ENCODE measurements around the gene NPW.

Gene NPW

GRCh38 chr16:2040041-2040786 is 20.6 kb downstream of the NPW start:
- H3K4me1 ChIP-seq = peaks cover 98% of the 10 kb centered on the region
- H3K9me3 ChIP-seq = no peaks in the 10 kb centered on the region
- no peaks in the 10 kb centered on the region for H3K27me3 ChIP-seq
- peak overlapping the region; percentile 94 for H3K4me2 ChIP-seq
- H3K4me3 ChIP-seq = 0 out of 2 replicates have a peak overlapping the region, but pooled peaks have one; percentile 29
- TF ChIP-seq Cebpa-rat (IDR thresholded peaks at IDR 0.05) = no peak
- peak overlapping the region; percentile 69; the same call in 1 of the 2 replicates for H3K9ac ChIP-seq
- H3K36me3 ChIP-seq = peaks cover 13% of the 10 kb centered on the region
- no peaks in the 10 kb centered on the region for H4K20me1 ChIP-seq
- H3K27ac ChIP-seq = peak overlapping the region; percentile 82

GRCh38 chr16:2040787-2041522 is 21.4 kb downstream of the NPW start:
- peak overlapping the region; percentile 82 for H3K27ac ChIP-seq
- H3K9ac ChIP-seq = 0 out of 2 replicates have a peak overlapping the region, but pooled peaks have one; percentile 69
- peak overlapping the region; percentile 94 for H3K4me2 ChIP-seq
- no peak overlapping the region for H3K4me3 ChIP-seq
- no peak for TF ChIP-seq Cebpa-rat (IDR thresholded peaks at IDR 0.05)
- H3K9me3 ChIP-seq = no peaks in the 10 kb centered on the region
- H3K36me3 ChIP-seq = peaks cover 18% of the 10 kb centered on the region
- no peaks in the 10 kb centered on the region for H3K27me3 ChIP-seq
- H3K4me1 ChIP-seq = peaks cover 98% of the 10 kb centered on the region
- no peaks in the 10 kb centered on the region for H4K20me1 ChIP-seq

- H3K9me3 ChIP-seq = no peaks in the 10 kb centered on the region
- peak overlapping the region; percentile 35; the same call in 1 of the 2 replicates for H3K4me3 ChIP-seq
- TF ChIP-seq Cebpa-rat (IDR thresholded peaks at IDR 0.05) = no peak
- 0 out of 2 replicates have a peak, but pooled peaks cover 4% of the 10 kb centered on the region for H4K20me1 ChIP-seq
- H3K27ac ChIP-seq = peak overlapping the region; percentile 82
- no peaks in the 10 kb centered on the region for H3K27me3 ChIP-seq
- peaks cover 95% of the 10 kb centered on the region for H3K4me1 ChIP-seq
- H3K4me2 ChIP-seq = peak overlapping the region; percentile 99
- peaks cover 11% of the 10 kb centered on the region for H3K36me3 ChIP-seq
- H3K9ac ChIP-seq = peak overlapping the region; percentile 53
Observed at GRCh38 chr16:2042171-2042985, 22.8 kb downstream of the NPW start.

- Histone ChIP-seq H3K36me3 (0 out of 2 replicates have a peak, but pooled peaks cover 7% of the 10 kb centered on the region), H3K9me3 (no peaks in the 10 kb centered on the region), H3K4me2 (peak overlapping the region; percentile 99), H3K9ac (no peak overlapping the region), H3K27ac (peak overlapping the region; percentile 69), H3K4me3 (0 out of 2 replicates have a peak overlapping the region, but pooled peaks have one; percentile 34), H3K4me1 (peaks cover 88% of the 10 kb centered on the region), H4K20me1 (0 out of 2 replicates have a peak, but pooled peaks cover 4% of the 10 kb centered on the region), H3K27me3 (no peaks in the 10 kb centered on the region)
- no peak for TF ChIP-seq Cebpa-rat (IDR thresholded peaks at IDR 0.05)
Observed at GRCh38 chr16:2042986-2043666, 23.5 kb downstream of the NPW start.

GRCh38 chr16:2043667-2044451 is 24.3 kb downstream of the NPW start:
- Histone ChIP-seq H3K27me3 (no peaks in the 10 kb centered on the region), H3K9me3 (no peaks in the 10 kb centered on the region), H3K4me3 (peak overlapping the region; percentile 34; the same call in 1 of the 2 replicates), H3K27ac (peak overlapping the region; percentile 69), H3K4me2 (peak overlapping the region; percentile 99), H3K4me1 (peaks cover 86% of the 10 kb centered on the region), H3K36me3 (0 out of 2 replicates have a peak, but pooled peaks cover 7% of the 10 kb centered on the region), H3K9ac (peak overlapping the region; percentile 63), H4K20me1 (0 out of 2 replicates have a peak, but pooled peaks cover 9% of the 10 kb centered on the region)
- no peak for TF ChIP-seq Cebpa-rat (IDR thresholded peaks at IDR 0.05)

- no peaks in the 10 kb centered on the region for H3K27me3 ChIP-seq
- H3K36me3 ChIP-seq = 0 out of 2 replicates have a peak, but pooled peaks cover 7% of the 10 kb centered on the region
- H3K9me3 ChIP-seq = no peaks in the 10 kb centered on the region
- H3K4me2 ChIP-seq = peak overlapping the region; percentile 99
- TF ChIP-seq Cebpa-rat (IDR thresholded peaks at IDR 0.05) = no peak
- peaks cover 85% of the 10 kb centered on the region for H3K4me1 ChIP-seq
- H3K27ac ChIP-seq = peak overlapping the region; percentile 69
- H3K9ac ChIP-seq = peak overlapping the region; percentile 63
- H4K20me1 ChIP-seq = 0 out of 2 replicates have a peak, but pooled peaks cover 12% of the 10 kb centered on the region
- H3K4me3 ChIP-seq = peak overlapping the region; percentile 34; the same call in 1 of the 2 replicates
Observed at GRCh38 chr16:2044541-2044940, 25.0 kb downstream of the NPW start.

GRCh38 chr16:2045965-2046892 is 26.6 kb downstream of the NPW start:
- Histone ChIP-seq H3K9ac (peak overlapping the region; percentile 81), H4K20me1 (0 out of 2 replicates have a peak, but pooled peaks cover 12% of the 10 kb centered on the region), H3K4me2 (peak overlapping the region; percentile 99), H3K4me3 (peak overlapping the region; percentile 86), H3K27ac (peak overlapping the region; percentile 68), H3K27me3 (no peaks in the 10 kb centered on the region), H3K36me3 (peaks cover 21% of the 10 kb centered on the region), H3K4me1 (peaks cover 68% of the 10 kb centered on the region), H3K9me3 (no peaks in the 10 kb centered on the region)
- no peak for TF ChIP-seq Cebpa-rat (IDR thresholded peaks at IDR 0.05)
